ENCODE measurements around the gene SLC5A10.

DNA sequence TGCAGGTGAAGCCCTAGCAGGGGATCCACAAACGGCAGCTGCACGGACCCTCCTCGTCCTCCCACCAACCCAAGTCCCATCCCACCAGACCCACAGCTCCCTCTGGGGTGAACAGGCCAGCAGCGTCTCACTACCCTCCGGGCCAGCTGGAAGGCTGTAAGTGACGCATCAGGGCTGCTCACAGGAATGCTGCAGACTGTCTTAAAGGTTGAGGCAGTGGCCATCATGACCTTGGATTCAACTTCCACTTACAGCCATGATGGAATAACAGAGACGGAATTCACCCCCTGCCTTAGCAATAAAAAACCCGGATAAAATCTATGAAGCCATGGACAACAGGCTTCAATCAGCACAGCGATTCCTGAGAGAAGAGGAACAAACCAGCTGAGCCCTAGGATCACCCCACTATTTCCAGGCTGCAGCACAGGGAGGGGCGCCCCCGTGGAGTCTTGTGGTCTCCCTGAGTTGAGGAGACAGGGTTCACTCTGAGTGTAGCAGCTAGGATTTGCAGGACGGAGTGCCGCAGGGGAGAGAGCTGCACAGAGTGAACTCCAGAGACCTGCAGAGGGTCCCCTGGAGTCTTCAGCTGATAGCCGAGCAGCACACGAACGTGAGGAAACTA, 42.1 kb downstream of the SLC5A10 start:
- TF ChIP-seq POLR2AphosphoS5 (IDR thresholded peaks at IDR 0.05; ENCODE audit: low read depth, low read length): no peak
- no peak for TF ChIP-seq TAF1 (IDR thresholded peaks at IDR 0.05; ENCODE audit: borderline replicate concordance, low read depth, low read length)
- TF ChIP-seq POLR2A (IDR thresholded peaks at IDR 0.05; ENCODE audit: low read depth, low read length): no peak
